ENCODE data around the gene AFF3. TPM values are rescaled to one million over a fixed set of nuclear protein-coding genes. Genes with fewer than 3 reads are reported as not detected.

Gene AFF3
- total and polyA plus RNA-seq, 4 donors = 0.48 to 5.3 (median 2.3) TPM

DNA sequence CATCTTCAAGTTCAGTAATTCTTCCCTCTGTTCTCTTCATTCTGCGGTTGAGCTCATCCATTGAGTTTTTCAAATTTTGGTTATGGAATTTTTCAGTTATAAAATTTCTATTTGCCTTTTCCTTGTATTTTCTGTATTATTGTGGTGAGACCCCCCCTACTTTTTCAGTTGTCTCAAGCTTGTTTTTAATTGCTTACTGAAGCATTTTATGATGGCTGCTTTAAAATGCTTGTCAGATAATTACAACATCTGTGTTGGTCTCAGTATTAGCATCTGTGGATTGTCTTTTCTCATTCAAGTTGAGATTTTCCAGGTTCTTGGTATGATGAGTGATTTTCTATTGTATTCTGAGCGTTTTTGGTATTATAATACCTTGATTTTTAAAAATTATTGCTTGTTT lies 531.4 kb downstream of the AFF3 start:
- H3K27me3 ChIP-seq (ENCODE audit: control insufficient read depth in 4 of 4, insufficient read depth in 4 of 4, low read length in 3 of 4) = no peaks in the 10 kb centered on the region
- no peak overlapping the region for H3K27ac ChIP-seq (ENCODE audit: low read depth in 1 of 2, low read length in 2 of 2)
- DNase-seq (ENCODE audit: low spot score) = no peak
- H3K9me3 ChIP-seq (ENCODE audit: control insufficient read depth in 4 of 4, low read length in 3 of 4) = no peaks in the 10 kb centered on the region
- H3K4me1 ChIP-seq (ENCODE audit: control insufficient read depth in 4 of 4, insufficient read depth in 4 of 4, low read length in 3 of 4) = no peaks in the 10 kb centered on the region
- H3K9ac ChIP-seq (ENCODE audit: low read depth in 1 of 2, low read length in 2 of 2) = no peak overlapping the region
- TF ChIP-seq JUND (IDR thresholded peaks at IDR 0.05) = no peak
- TF ChIP-seq, protein P1, sequence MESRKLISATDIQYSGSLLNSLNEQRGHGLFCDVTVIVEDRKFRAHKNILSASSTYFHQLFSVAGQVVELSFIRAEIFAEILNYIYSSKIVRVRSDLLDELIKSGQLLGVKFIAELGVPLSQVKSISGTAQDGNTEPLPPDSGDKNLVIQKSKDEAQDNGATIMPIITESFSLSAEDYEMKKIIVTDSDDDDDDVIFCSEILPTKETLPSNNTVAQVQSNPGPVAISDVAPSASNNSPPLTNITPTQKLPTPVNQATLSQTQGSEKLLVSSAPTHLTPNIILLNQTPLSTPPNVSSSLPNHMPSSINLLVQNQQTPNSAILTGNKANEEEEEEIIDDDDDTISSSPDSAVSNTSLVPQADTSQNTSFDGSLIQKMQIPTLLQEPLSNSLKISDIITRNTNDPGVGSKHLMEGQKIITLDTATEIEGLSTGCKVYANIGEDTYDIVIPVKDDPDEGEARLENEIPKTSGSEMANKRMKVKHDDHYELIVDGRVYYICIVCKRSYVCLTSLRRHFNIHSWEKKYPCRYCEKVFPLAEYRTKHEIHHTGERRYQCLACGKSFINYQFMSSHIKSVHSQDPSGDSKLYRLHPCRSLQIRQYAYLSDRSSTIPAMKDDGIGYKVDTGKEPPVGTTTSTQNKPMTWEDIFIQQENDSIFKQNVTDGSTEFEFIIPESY (IDR thresholded peaks at IDR 0.05) = no peak
- no peak for TF ChIP-seq YY1 (IDR thresholded peaks at IDR 0.05)
- TF ChIP-seq, protein P2, sequence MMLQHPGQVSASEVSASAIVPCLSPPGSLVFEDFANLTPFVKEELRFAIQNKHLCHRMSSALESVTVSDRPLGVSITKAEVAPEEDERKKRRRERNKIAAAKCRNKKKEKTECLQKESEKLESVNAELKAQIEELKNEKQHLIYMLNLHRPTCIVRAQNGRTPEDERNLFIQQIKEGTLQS (IDR thresholded peaks at IDR 0.05) = no peak
- no peak for TF ChIP-seq FOXA2 (IDR thresholded peaks at IDR 0.05)
- TF ChIP-seq, protein P3, sequence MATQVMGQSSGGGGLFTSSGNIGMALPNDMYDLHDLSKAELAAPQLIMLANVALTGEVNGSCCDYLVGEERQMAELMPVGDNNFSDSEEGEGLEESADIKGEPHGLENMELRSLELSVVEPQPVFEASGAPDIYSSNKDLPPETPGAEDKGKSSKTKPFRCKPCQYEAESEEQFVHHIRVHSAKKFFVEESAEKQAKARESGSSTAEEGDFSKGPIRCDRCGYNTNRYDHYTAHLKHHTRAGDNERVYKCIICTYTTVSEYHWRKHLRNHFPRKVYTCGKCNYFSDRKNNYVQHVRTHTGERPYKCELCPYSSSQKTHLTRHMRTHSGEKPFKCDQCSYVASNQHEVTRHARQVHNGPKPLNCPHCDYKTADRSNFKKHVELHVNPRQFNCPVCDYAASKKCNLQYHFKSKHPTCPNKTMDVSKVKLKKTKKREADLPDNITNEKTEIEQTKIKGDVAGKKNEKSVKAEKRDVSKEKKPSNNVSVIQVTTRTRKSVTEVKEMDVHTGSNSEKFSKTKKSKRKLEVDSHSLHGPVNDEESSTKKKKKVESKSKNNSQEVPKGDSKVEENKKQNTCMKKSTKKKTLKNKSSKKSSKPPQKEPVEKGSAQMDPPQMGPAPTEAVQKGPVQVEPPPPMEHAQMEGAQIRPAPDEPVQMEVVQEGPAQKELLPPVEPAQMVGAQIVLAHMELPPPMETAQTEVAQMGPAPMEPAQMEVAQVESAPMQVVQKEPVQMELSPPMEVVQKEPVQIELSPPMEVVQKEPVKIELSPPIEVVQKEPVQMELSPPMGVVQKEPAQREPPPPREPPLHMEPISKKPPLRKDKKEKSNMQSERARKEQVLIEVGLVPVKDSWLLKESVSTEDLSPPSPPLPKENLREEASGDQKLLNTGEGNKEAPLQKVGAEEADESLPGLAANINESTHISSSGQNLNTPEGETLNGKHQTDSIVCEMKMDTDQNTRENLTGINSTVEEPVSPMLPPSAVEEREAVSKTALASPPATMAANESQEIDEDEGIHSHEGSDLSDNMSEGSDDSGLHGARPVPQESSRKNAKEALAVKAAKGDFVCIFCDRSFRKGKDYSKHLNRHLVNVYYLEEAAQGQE (IDR thresholded peaks at IDR 0.05) = no peak
- TF ChIP-seq HNF4G (IDR thresholded peaks at IDR 0.05) = no peak
- TF ChIP-seq, protein P4, sequence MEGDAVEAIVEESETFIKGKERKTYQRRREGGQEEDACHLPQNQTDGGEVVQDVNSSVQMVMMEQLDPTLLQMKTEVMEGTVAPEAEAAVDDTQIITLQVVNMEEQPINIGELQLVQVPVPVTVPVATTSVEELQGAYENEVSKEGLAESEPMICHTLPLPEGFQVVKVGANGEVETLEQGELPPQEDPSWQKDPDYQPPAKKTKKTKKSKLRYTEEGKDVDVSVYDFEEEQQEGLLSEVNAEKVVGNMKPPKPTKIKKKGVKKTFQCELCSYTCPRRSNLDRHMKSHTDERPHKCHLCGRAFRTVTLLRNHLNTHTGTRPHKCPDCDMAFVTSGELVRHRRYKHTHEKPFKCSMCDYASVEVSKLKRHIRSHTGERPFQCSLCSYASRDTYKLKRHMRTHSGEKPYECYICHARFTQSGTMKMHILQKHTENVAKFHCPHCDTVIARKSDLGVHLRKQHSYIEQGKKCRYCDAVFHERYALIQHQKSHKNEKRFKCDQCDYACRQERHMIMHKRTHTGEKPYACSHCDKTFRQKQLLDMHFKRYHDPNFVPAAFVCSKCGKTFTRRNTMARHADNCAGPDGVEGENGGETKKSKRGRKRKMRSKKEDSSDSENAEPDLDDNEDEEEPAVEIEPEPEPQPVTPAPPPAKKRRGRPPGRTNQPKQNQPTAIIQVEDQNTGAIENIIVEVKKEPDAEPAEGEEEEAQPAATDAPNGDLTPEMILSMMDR (IDR thresholded peaks at IDR 0.05; ENCODE audit: low read depth, low read length, missing input control) = no peak
- TF ChIP-seq RXRA (IDR thresholded peaks at IDR 0.05) = no peak
- no peak for TF ChIP-seq GABPA (IDR thresholded peaks at IDR 0.05 in 1 of 2, conservative IDR thresholded peaks at IDR 0.05 in 1 of 2)
- TF ChIP-seq NR2F2 (IDR thresholded peaks at IDR 0.05) = no peak
- TF ChIP-seq RAD21 (IDR thresholded peaks at IDR 0.05) = no peak
- no peak for TF ChIP-seq SP1 (IDR thresholded peaks at IDR 0.05)
- no peak for TF ChIP-seq EGR1 (IDR thresholded peaks at IDR 0.05; ENCODE audit: low read depth in 2 of 2)
- TF ChIP-seq FOXA1 (IDR thresholded peaks at IDR 0.05) = no peak
- no peak overlapping the region for H3K4me3 ChIP-seq (ENCODE audit: low read depth in 1 of 3, low read length in 3 of 3)
- H3K36me3 ChIP-seq (ENCODE audit: control insufficient read depth in 4 of 4, insufficient read depth in 3 of 4, low read depth in 1 of 4, low read length in 3 of 4) = no peaks in the 10 kb centered on the region
- WGBS = 82% methylated on average over 2 of the region's 2 CpGs

DNA sequence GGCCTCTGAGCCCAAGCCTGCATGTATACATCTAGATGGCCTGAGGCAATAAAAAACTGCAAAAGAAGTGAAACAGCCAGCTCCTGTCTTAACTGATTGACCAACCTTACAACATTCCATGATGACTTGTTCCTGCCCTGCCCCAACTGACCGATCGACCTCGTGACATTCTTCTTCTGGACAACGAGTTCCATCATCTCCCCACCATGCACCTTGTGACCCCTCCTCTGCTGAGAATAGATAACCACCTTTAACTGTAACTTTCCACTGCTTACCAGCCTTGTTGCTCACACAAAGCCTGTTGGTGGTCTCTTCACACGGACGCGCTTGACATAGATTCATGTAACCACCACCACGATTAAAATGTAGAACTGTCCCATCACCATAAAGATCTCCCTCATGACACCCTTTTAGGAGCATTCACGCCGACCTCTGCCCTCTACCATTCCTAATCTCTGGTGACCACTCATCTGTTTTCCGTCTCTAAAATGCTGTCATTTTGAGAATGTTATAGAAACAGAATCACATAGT lies 532.5 kb downstream of the AFF3 start:
- no peaks in the 10 kb centered on the region for H3K36me3 ChIP-seq (ENCODE audit: control insufficient read depth in 4 of 4, insufficient read depth in 3 of 4, low read depth in 1 of 4, low read length in 3 of 4)
- no peaks in the 10 kb centered on the region for H3K27me3 ChIP-seq (ENCODE audit: control insufficient read depth in 4 of 4, insufficient read depth in 4 of 4, low read length in 3 of 4)
- H3K27ac ChIP-seq (ENCODE audit: low read depth in 1 of 2, low read length in 2 of 2) = no peak overlapping the region
- no peaks in the 10 kb centered on the region for H3K9me3 ChIP-seq (ENCODE audit: control insufficient read depth in 4 of 4, low read length in 3 of 4)
- WGBS = 86% methylated on average over 11 of the region's 11 CpGs
- H3K9ac ChIP-seq (ENCODE audit: low read depth in 1 of 2, low read length in 2 of 2) = no peak overlapping the region
- H3K4me1 ChIP-seq (ENCODE audit: control insufficient read depth in 4 of 4, insufficient read depth in 4 of 4, low read length in 3 of 4) = no peaks in the 10 kb centered on the region
- no peak for DNase-seq (ENCODE audit: low spot score)
- TF ChIP-seq FOXA2 (IDR thresholded peaks at IDR 0.05) (no peak), TAF1 (conservative IDR thresholded peaks at IDR 0.05) (no peak)
- TF ChIP-seq, protein P4 (IDR thresholded peaks at IDR 0.05; ENCODE audit: low read depth, low read length, missing input control) = no peak
- H3K4me3 ChIP-seq (ENCODE audit: low read depth in 1 of 3, low read length in 3 of 3) = no peak overlapping the region

All from liver (tissue), 9 donors.